ENCODE measurements around the gene NEURL1B.

DNA sequence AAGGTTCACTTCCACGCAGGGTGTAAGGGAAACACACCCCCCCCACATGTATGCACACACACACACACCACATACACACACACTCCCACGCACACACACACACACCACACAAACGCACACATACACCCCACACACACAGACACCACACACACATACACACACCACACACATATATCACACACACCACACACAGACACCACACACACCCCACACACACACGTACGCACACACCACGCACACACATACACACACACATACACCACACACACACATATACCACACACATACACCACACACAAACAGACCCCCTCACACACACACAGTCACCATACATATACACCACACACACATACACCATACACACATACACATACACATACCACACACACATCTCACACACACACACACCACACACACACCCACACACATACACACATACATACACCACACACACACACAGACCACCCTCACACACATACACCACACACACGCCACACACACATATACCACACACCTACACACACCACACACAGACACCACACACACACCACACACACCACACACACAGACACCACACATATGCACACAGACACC, 44.3 kb upstream of the NEURL1B start:
- TF ChIP-seq, protein P1, sequence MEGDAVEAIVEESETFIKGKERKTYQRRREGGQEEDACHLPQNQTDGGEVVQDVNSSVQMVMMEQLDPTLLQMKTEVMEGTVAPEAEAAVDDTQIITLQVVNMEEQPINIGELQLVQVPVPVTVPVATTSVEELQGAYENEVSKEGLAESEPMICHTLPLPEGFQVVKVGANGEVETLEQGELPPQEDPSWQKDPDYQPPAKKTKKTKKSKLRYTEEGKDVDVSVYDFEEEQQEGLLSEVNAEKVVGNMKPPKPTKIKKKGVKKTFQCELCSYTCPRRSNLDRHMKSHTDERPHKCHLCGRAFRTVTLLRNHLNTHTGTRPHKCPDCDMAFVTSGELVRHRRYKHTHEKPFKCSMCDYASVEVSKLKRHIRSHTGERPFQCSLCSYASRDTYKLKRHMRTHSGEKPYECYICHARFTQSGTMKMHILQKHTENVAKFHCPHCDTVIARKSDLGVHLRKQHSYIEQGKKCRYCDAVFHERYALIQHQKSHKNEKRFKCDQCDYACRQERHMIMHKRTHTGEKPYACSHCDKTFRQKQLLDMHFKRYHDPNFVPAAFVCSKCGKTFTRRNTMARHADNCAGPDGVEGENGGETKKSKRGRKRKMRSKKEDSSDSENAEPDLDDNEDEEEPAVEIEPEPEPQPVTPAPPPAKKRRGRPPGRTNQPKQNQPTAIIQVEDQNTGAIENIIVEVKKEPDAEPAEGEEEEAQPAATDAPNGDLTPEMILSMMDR (IDR thresholded peaks at IDR 0.05): no peak
- TF ChIP-seq POLR2A (IDR thresholded peaks at IDR 0.05): no peak
